Urothelium cell line (cell line): ENCODE results near the gene GPRC5C.
A peak's percentile ranks its signal among the peaks of the same experiment; 100 is the strongest.

Experiments used
- DNase-seq: peaks from one replicate; pipeline ENCODE4 v3.0.0; 2011; ENCODE audit warnings: low spot score, mixed read lengths
- FAIRE-seq: peaks from 2 replicates; lab custom pipeline; 2011; peaks lifted over from hg19 to GRCh38; lab: Jason Lieb, UNC

GPRC5C gene

GRCh38 chr17:74431568-74432423 is at the start of gene GPRC5C:
TSS of gene GPRC5C (plus strand) at chr17:74432088. CDS start at chr17:74439777, 7,689 bp downstream.
- DNase-seq (peak; percentile 91), FAIRE-seq (peak; percentile 91)

- no peak for FAIRE-seq
Measured at GRCh38 chr17:74383141-74383540, 48.7 kb upstream of the GPRC5C start.

GRCh38 chr17:74385201-74385600 is 46.7 kb upstream of the GPRC5C start:
- DNase-seq, result no peak

More at GRCh38 chr17:74383141-74383540, 48.7 kb upstream of the GPRC5C start:
- no peak for DNase-seq

GRCh38 chr17:74386386-74386785 is 45.5 kb upstream of the GPRC5C start:
- FAIRE-seq (peak; percentile 27), DNase-seq (no peak)

More at GRCh38 chr17:74385201-74385600, 46.7 kb upstream of the GPRC5C start:
- FAIRE-seq, result no peak

GRCh38 chr17:74387365-74388218 is 44.3 kb upstream of the GPRC5C start:
- DNase-seq (no peak), FAIRE-seq (no peak)

GRCh38 chr17:74389084-74389753 is 42.7 kb upstream of the GPRC5C start:
- FAIRE-seq (no peak), DNase-seq (no peak)

GRCh38 chr17:74389937-74390679 is 41.8 kb upstream of the GPRC5C start:
- FAIRE-seq (no peak), DNase-seq (no peak)

GRCh38 chr17:74390680-74391653 is 40.9 kb upstream of the GPRC5C start:
- no peak for DNase-seq
- FAIRE-seq, result no peak

- FAIRE-seq (no peak), DNase-seq (no peak)
Measured at GRCh38 chr17:74391771-74392170, 40.1 kb upstream of the GPRC5C start.

- DNase-seq (no peak), FAIRE-seq (peak; percentile 67)
Measured at GRCh38 chr17:74392848-74393247, 39.0 kb upstream of the GPRC5C start.

GRCh38 chr17:74393346-74393942 is 38.4 kb upstream of the GPRC5C start:
- no peak for DNase-seq
- FAIRE-seq, result no peak

GRCh38 chr17:74394275-74394950 is 37.5 kb upstream of the GPRC5C start:
- no peak for FAIRE-seq
- no peak for DNase-seq

GRCh38 chr17:74394977-74395376 is 36.9 kb upstream of the GPRC5C start:
- DNase-seq (no peak), FAIRE-seq (no peak)

GRCh38 chr17:74396567-74396966 is 35.3 kb upstream of the GPRC5C start:
- FAIRE-seq, result no peak

GRCh38 chr17:74402048-74402447 is 29.8 kb upstream of the GPRC5C start:
- no peak for DNase-seq
- no peak for FAIRE-seq

More at GRCh38 chr17:74396567-74396966, 35.3 kb upstream of the GPRC5C start:
- DNase-seq, result no peak

- DNase-seq, result no peak
- FAIRE-seq, result no peak
Measured at GRCh38 chr17:74403512-74404137, 28.3 kb upstream of the GPRC5C start.

- DNase-seq (no peak), FAIRE-seq (no peak)
Measured at GRCh38 chr17:74404218-74404617, 27.7 kb upstream of the GPRC5C start.

GRCh38 chr17:74404789-74405188 is 27.1 kb upstream of the GPRC5C start:
- FAIRE-seq (no peak), DNase-seq (no peak)
